A549 (cell line): ENCODE measurements around the gene WT1. TPM values are rescaled to one million over a fixed set of nuclear protein-coding genes. Genes with fewer than 3 reads are reported as not detected.

Source experiments
- ATAC-seq, 2 experiments: fragments of 200-7000 bp in 1 of 2; fragments of >200 bp in 1 of 2; cut with Nextera tagmentation in 1 of 2; cut with Tn5 transposase in 1 of 2; 3 replicates each; pipeline versions ENCODE4 v1.8.0 to v1.9.1; 2018 to 2020; ENCODE audit warnings: mild to moderate bottlenecking in 1 of 2, moderate library complexity in 1 of 2
- CTCF ChIA-PET: fragments of 300-600 bp; sonication (Branson Sonifier 250); formaldehyde crosslinking; extraction: SDS; loops from one replicate; lab custom pipeline; 2021; ENCODE audit warnings: antibody characterized with exemption, inconsistent platforms; lab: Yijun Ruan, JAX
- POLR2A ChIA-PET: fragments of 350-600 bp; formaldehyde crosslinking; extraction: SDS; loops from one replicate; lab custom pipeline; 2021; ENCODE audit warnings: antibody characterized with exemption, inconsistent platforms; lab: Yijun Ruan, JAX
- DNase-seq, 2 experiments: peaks; one replicate each; pipeline versions ENCODE4 v3.0.0 to v3.0.0-alpha.2; 2011 to 2016; ENCODE audit warnings: low read depth in 1 of 2, low spot score in 1 of 2
- FAIRE-seq: peaks from 2 replicates; lab custom pipeline; 2011; peaks lifted over from hg19 to GRCh38; lab: Jason Lieb, UNC
- H3K27ac ChIP-seq, 2 experiments: fragments of >200 bp; sonication (Bioruptor Twin); formaldehyde crosslinking; 3 replicates each; pipeline ENCODE4 v1.5.1; 2016 to 2017
- H3K4me1 ChIP-seq: fragments of >200 bp; sonication (Bioruptor Twin); formaldehyde crosslinking; 3 replicates; pipeline ENCODE4 v1.6.1; 2016
- H3K4me2 ChIP-seq: fragments of >200 bp; sonication (Bioruptor Twin); formaldehyde crosslinking; 3 replicates; pipeline ENCODE4 v1.6.1; 2016
- H3K4me3 ChIP-seq: fragments of >200 bp; sonication (Bioruptor Twin); formaldehyde crosslinking; 3 replicates; pipeline ENCODE4 v1.5.1; 2016
- H3K9me3 ChIP-seq: fragments of >200 bp; sonication (Bioruptor Twin); formaldehyde crosslinking; 3 replicates; pipeline ENCODE4 v1.6.1; 2016
- BCL3 ChIP-seq: fragments of >200 bp; sonication (Bioruptor Twin); formaldehyde crosslinking; IDR thresholded peaks from 3 replicates; pipeline ENCODE4 v1.6.1; 2016
- CBX2 ChIP-seq: fragments of 200-600 bp; sonication (generic); IDR thresholded peaks from 2 replicates; pipeline ENCODE4 v1.6.1; 2016; ENCODE audit warnings: low read depth, mild to moderate bottlenecking, borderline replicate concordance
- CHD2 ChIP-seq: fragments of 150-350 bp; IDR thresholded peaks from 2 replicates; pipeline ENCODE4 v1.6.1; 2014; ENCODE audit warnings: low read length; ENCODE audit not compliant: partially characterized antibody
- CTCF ChIP-seq: fragments of >200 bp; sonication (Bioruptor Twin); formaldehyde crosslinking; IDR thresholded peaks from 3 replicates; pipeline ENCODE4 v1.5.1; 2016
- FOSB ChIP-seq: fragments of 250-450 bp; sonication (Bioruptor Pico); IDR thresholded peaks from 2 replicates; pipeline ENCODE4 v1.5.0; 2020; ENCODE audit warnings: mild to moderate bottlenecking, moderate library complexity
- FOXS1 ChIP-seq: fragments of 250-450 bp; sonication (Bioruptor Pico); IDR thresholded peaks from 2 replicates; pipeline ENCODE4 v1.5.0; 2020; ENCODE audit warnings: mild to moderate bottlenecking, moderate library complexity
- HDAC2 ChIP-seq: fragments of 200-600 bp; sonication (generic); IDR thresholded peaks from 2 replicates; pipeline ENCODE4 v1.6.1; 2016
- HOXB13 ChIP-seq: fragments of 250-450 bp; sonication (Bioruptor Pico); IDR thresholded peaks from 2 replicates; pipeline ENCODE4 v1.5.0; 2020; ENCODE audit warnings: low read depth, mild to moderate bottlenecking, moderate library complexity
- KDM1A ChIP-seq: fragments of 200-600 bp; sonication (generic); IDR thresholded peaks from 2 replicates; pipeline ENCODE4 v1.6.1; 2016; ENCODE audit warnings: low read depth, mild to moderate bottlenecking
- NR3C1 ChIP-seq: fragments of >200 bp; sonication (Bioruptor Twin); formaldehyde crosslinking; IDR thresholded peaks from 3 replicates; pipeline ENCODE4 v1.6.1; 2017
- RARB ChIP-seq: fragments of 250-450 bp; sonication (Bioruptor Pico); IDR thresholded peaks from 2 replicates; pipeline ENCODE4 v1.8.0; 2021; ENCODE audit warnings: mild to moderate bottlenecking, moderate library complexity
- RCOR1 ChIP-seq: fragments of 150-350 bp; IDR thresholded peaks from 2 replicates; pipeline ENCODE4 v1.6.1; 2014; ENCODE audit warnings: antibody characterized with exemption, low read length, low read depth
- RNF2 ChIP-seq: fragments of 200-600 bp; sonication (generic); IDR thresholded peaks from 2 replicates; pipeline ENCODE4 v1.6.1; 2016; ENCODE audit warnings: low read depth, mild to moderate bottlenecking, antibody characterized with exemption, moderate library complexity, borderline replicate concordance
- SMC3 ChIP-seq: fragments of >200 bp; sonication (Bioruptor Twin); formaldehyde crosslinking; IDR thresholded peaks from 3 replicates; pipeline ENCODE4 v1.6.1; 2018; ENCODE audit warnings: inconsistent platforms
- SREBF2 ChIP-seq: fragments of 450-650 bp; IDR thresholded peaks from 2 replicates; pipeline ENCODE4 v1.6.1; 2014; ENCODE audit warnings: mild to moderate bottlenecking, moderate library complexity
- ZSCAN20 ChIP-seq: fragments of 250-450 bp; sonication (Bioruptor Pico); IDR thresholded peaks from 2 replicates; pipeline ENCODE4 v1.8.0; 2022; ENCODE audit warnings: mild to moderate bottlenecking, moderate library complexity
- WGBS: methylation state at CpG from one replicate; pipeline ENCODE4 v1.1.6; 2017; ENCODE audit errors: missing lambda C conversion rate; 5-methylcytosine and 5-hydroxymethylcytosine counted together
- polyA plus RNA-seq, 4 experiments: library from polyadenylated mRNA; depleted of rRNA in 3 of 4; stranded (reverse); fragments of >200 nt; fragmentation: RNase III in 1 of 4; extraction: RNeasy Plus Mini Kit Qiagen cat#74134 plus additional on column Dnase treatment in 1 of 4; gene quantifications; 2 replicates in 3 of 4; 3 replicates in 1 of 4; pipeline ENCODE4 v1.2.3, GENCODE V29; 2011 to 2017
- TF ChIP-seq, protein P1 (sequence below): IDR thresholded peaks from 2 replicates; pipeline ENCODE4 v1.6.1; 2012
- TF ChIP-seq, protein P2 (sequence below): fragments of 200-600 bp; sonication (generic); IDR thresholded peaks from 2 replicates; pipeline ENCODE4 v1.6.1; 2016; ENCODE audit warnings: antibody characterized with exemption, mild to moderate bottlenecking, moderate library complexity
- TF ChIP-seq, protein P3 (sequence below): fragments of >200 bp; sonication (Bioruptor Twin); formaldehyde crosslinking; IDR thresholded peaks from 2 replicates; pipeline ENCODE4 v1.6.1; 2016
- TF ChIP-seq, protein P4 (sequence below): fragments of 250-450 bp; sonication (Bioruptor Pico); IDR thresholded peaks from 2 replicates; pipeline ENCODE4 v1.5.0; 2021; ENCODE audit warnings: mild to moderate bottlenecking, moderate library complexity, borderline replicate concordance

Gene WT1
- polyA plus RNA-seq, 2 of the 4 experiments (the other 2 are of a cell fraction): 2.8 to 4.0 TPM

DNA sequence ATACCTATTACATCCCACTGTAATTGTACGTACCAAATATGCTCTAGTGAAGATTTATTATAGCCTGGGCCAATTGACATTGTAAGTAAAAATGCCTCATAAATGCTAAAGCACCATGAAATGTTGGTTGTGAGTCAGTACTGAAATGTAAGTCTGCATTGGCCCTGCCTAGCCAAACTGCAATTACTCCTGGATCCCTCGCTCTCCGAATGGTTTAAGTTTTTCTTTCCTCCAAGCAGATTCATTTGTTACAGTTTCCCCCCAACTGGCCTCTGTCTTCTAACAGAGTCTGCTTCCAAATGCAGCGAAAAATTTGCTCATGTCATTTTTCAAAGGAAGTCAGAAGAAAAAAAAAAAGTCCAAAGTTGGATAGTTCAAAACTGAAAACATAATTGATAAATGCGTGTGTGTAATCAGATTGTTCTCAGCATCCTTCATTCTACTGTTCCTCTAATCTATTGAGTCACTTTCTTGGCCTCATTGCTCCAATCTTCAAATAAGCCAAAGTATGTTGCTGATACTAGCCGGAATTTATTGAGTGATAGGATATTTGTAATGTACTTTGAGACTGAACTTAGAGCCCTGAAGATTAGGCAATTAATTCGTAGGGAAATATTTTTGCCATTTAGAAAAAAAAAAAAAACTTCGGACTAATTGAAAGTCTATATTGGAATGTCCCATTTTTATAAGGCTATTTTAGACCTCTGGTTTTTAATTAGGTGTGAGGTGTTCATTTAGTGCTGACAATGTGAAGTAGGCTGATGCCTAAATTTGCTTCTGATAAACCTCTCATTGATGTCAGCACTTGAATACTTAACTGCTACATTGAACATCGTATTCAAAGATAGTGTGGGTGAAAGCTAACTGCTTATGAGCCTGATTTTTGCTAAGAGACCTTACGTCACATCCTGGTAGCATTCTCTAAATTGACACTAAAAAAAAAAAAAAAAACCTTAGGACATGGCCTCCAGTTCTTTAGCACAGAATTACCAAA, 93.4 kb downstream of the WT1 start:
- 74% methylated on average over 10 of the region's 10 CpGs for WGBS
- no peak overlapping the region for H3K4me2 ChIP-seq
- POLR2A ChIA-PET: no interaction called here
- CTCF ChIA-PET: interaction anchor here (0.6 to 3.9 kb wide), 3 partner anchors 17 to 767 kb away, joined by 3 to 20 read pairs (median 12); no protein-coding TSS in a partner anchor
- peaks cover 9% of the 10 kb centered on the region; the same call in 2 of the 3 replicates for H3K4me1 ChIP-seq
- FAIRE-seq (no peak), ATAC-seq (no peak), DNase-seq (no peak)
- TF ChIP-seq KDM1A: no peak
- no peak for TF ChIP-seq HDAC2
- TF ChIP-seq SREBF2: no peak
- TF ChIP-seq, protein P1, sequence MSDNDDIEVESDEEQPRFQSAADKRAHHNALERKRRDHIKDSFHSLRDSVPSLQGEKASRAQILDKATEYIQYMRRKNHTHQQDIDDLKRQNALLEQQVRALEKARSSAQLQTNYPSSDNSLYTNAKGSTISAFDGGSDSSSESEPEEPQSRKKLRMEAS: no peak
- no peak for TF ChIP-seq RCOR1
- no peak for TF ChIP-seq CBX2
- TF ChIP-seq RARB: no peak
- TF ChIP-seq, protein P2, sequence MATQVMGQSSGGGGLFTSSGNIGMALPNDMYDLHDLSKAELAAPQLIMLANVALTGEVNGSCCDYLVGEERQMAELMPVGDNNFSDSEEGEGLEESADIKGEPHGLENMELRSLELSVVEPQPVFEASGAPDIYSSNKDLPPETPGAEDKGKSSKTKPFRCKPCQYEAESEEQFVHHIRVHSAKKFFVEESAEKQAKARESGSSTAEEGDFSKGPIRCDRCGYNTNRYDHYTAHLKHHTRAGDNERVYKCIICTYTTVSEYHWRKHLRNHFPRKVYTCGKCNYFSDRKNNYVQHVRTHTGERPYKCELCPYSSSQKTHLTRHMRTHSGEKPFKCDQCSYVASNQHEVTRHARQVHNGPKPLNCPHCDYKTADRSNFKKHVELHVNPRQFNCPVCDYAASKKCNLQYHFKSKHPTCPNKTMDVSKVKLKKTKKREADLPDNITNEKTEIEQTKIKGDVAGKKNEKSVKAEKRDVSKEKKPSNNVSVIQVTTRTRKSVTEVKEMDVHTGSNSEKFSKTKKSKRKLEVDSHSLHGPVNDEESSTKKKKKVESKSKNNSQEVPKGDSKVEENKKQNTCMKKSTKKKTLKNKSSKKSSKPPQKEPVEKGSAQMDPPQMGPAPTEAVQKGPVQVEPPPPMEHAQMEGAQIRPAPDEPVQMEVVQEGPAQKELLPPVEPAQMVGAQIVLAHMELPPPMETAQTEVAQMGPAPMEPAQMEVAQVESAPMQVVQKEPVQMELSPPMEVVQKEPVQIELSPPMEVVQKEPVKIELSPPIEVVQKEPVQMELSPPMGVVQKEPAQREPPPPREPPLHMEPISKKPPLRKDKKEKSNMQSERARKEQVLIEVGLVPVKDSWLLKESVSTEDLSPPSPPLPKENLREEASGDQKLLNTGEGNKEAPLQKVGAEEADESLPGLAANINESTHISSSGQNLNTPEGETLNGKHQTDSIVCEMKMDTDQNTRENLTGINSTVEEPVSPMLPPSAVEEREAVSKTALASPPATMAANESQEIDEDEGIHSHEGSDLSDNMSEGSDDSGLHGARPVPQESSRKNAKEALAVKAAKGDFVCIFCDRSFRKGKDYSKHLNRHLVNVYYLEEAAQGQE: no peak
- TF ChIP-seq, protein P3, sequence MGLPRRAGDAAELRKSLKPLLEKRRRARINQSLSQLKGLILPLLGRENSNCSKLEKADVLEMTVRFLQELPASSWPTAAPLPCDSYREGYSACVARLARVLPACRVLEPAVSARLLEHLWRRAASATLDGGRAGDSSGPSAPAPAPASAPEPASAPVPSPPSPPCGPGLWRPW: no peak
- TF ChIP-seq BCL3: no peak
- TF ChIP-seq RNF2: no peak
- no peak for TF ChIP-seq ZSCAN20 (CRISPR knock-in tag)
- no peak for TF ChIP-seq NR3C1
- no peak for TF ChIP-seq SMC3
- TF ChIP-seq, protein P4, sequence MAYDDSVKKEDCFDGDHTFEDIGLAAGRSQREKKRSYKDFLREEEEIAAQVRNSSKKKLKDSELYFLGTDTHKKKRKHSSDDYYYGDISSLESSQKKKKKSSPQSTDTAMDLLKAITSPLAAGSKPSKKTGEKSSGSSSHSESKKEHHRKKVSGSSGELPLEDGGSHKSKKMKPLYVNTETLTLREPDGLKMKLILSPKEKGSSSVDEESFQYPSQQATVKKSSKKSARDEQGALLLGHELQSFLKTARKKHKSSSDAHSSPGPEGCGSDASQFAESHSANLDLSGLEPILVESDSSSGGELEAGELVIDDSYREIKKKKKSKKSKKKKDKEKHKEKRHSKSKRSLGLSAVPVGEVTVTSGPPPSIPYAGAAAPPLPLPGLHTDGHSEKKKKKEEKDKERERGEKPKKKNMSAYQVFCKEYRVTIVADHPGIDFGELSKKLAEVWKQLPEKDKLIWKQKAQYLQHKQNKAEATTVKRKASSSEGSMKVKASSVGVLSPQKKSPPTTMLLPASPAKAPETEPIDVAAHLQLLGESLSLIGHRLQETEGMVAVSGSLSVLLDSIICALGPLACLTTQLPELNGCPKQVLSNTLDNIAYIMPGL: no peak
- TF ChIP-seq CTCF: no peak
- no peak for TF ChIP-seq FOXS1 (CRISPR knock-in tag)
- TF ChIP-seq HOXB13 (CRISPR knock-in tag): no peak
- no peak for TF ChIP-seq FOSB (CRISPR knock-in tag)
- no peak for TF ChIP-seq CHD2
- H3K4me3 ChIP-seq: no peak overlapping the region
- no peak overlapping the region for H3K27ac ChIP-seq
- H3K9me3 ChIP-seq: no peaks in the 10 kb centered on the region
